HK-2 (cell line): ENCODE data around the gene TBX5.
A peak's percentile ranks its signal among the peaks of the same experiment; 100 is the strongest.

Experiments
- DNase-seq: peaks from one replicate; pipeline ENCODE4 v3.0.0-alpha.2; 2018; ENCODE audit not compliant: unreplicated experiment

Gene TBX5

DNA sequence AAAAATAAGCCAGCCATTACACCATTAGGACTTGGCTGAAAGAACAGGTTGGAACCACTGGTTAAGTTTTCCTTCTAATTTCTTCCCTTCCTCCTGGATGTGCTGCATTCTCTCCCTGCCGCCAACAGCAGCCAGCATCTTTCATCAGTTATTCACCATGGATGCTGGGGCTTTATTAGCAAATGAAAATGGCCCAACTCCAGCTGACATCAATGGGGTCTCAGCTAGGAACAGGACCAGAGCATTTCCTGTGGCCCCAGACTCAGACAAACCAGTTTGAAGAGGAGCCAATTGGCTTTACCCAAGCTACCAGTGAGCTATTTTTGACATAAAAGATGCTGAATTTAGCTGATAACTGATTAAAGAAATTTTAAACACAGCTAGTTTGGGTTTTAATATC lies 26.0 kb upstream of the TBX5 start:
- no peak for DNase-seq

DNA sequence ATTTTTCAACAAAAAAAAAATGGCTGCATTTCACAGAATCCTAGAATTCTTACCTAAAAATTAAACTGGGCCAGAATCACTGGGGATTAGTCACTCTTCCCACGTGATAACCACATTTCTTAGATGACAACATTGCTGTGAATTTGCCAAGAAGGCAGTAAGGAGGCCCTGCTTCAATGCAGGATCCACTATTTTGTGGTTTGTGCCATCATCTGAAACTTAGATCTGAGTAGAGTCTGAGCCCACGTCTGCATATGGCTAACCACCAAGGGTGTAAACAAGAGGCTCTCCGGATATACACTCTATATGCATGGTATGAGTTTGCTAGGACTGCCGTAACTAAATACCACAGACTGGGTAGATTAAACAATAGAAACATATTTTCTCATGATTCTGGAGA lies 24.4 kb upstream of the TBX5 start:
- DNase-seq: no peak

DNA sequence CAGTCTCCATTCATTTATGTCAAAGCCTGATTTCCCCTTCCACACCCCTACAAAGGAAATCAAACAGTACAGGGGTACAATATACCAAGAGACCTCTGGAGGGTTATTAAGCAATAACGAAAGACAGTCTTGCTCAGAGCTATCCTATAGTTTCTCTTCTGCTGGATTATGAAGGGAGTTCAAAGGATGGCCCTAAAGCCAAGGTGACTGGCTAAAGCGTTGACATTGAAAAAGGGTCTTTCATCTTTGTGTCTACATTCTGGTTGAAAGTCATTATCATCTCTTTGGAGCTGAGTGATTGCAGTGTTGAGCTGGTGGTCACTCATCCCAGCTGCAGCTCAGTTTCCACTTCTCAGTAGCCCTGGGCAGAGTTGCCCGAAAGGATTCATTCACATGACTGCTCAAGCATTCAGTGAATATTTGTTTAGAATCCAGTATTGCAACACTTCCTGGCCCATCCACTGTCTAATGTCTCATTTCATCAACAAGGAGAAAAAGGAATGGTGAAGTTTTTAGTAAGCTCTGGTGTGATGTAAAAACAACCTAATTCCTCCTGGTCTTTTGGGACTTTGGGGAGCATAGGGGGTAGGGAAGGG lies 19.2 kb upstream of the TBX5 start:
- peak; percentile 7 for DNase-seq

DNA sequence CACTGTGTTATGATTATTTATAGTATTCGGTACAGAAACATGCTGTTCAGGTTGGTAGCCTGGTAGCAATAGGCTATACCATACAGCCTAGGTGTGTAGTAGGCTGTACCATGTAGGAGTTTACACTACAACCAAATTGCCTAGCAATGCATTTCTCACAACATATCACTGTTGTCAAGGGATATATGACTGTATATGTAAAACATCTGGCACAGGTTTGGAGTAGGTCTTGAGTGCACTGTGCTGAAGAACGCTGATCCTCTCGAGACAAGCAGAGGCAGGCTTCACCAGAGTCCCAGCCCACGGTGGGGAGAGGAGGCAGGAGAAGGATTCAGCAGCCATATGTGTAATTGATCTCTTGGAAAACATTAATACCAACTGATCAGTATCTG lies 15.0 kb upstream of the TBX5 start:
- no peak for DNase-seq

DNA sequence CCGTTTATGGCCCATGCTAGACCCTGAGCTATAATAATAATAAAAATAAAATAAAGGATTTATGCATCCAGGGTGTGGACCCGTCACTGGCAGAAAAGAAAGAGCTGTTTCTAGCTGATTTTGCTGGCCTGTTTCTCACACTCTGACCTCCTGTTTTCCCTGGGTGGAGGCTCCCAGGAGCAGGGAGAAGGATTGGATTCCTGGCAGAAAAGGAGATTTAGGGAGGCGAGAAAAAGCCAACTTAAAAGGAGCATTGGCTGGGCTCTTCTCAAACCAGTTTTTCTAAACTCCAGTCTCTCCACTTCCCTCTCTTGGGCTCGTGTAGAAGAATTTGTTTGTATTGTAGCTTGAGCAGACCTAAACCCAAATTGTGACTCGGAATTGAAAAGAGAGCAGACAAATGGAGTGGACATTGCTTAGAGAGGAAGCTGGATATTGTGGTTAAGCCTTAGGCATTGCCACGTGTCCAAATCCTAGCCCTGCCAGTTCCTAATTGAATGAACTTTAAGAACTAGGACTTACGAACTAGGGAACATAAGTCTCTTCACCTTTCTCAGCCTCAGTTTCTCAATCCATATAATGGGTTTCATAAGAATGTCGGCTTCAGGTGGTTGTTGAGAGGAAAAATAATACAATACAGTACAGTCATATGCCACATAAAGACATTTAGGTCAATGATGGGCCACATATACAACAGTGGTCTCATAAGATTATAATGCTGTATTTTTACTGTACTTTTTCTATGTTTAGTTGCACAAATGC lies 14.4 kb upstream of the TBX5 start:
- no peak for DNase-seq

DNA sequence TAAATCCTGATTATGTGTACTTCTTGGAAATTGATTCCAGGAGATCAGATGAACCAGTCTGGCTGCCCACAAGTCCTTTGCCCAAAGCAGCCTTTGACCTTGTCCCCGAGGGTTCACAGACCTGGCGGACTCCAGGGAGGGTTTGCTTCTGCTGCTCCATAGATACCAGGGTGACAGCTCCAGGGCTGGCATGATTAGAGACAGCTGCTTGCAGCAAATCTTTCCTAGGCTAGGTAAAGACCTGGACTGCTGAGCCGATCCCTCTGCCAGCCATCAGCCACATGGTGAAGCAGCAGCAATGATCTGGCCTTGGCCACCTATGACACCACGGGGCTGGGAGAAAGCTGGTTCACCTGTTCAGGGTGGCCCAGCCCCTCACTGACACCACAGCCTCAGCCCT lies 10.1 kb upstream of the TBX5 start:
- DNase-seq: no peak

DNA sequence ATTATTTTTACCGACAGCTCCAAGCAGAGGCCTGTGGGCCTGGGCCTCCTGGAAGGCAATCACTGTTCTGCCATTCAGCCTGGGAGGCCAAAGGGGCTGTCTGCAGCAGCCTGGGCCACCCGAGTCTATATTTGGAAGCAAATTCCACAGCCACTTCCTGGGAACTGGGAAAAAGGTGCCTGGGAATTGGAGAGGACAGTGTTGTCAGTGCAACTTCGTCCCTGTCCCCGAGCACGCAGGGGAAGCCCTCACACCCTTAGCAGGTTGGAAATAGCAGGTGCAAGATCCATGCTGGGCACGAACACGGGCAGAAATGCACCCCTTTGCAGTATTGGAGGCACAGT lies 9.6 kb upstream of the TBX5 start:
- no peak for DNase-seq

DNA sequence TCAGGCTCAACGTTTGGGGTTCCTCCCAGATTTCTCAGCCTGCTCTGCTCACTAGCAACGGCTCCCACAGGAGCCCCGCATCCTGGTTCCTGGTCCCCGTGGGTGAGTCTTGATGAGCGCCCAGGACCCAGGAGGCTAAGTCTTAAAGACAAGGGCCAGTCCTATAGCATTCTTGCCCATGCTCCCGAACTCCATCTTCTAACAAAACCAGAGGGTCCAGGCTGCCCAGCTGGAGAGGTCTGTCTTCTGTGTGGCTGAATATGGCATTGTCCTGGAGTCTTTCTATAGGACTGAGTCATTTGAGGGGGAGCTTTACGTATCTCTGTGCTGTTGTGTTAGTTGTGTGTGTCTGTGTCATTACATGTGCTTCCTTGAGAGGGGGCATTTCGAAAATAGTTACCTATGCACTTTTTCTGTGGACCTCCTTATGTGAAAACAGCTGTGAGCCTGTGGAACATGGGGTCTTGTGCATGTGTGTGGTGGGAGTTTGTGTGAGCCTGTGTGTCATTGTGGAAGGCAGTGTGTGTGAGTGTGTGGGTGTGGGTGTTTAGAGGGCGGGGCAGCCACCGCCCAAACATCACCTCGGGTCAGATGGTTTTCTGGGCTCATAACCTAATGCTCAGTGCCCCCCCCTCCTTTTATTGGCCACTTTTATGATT lies 9.1 kb upstream of the TBX5 start:
- DNase-seq: no peak

DNA sequence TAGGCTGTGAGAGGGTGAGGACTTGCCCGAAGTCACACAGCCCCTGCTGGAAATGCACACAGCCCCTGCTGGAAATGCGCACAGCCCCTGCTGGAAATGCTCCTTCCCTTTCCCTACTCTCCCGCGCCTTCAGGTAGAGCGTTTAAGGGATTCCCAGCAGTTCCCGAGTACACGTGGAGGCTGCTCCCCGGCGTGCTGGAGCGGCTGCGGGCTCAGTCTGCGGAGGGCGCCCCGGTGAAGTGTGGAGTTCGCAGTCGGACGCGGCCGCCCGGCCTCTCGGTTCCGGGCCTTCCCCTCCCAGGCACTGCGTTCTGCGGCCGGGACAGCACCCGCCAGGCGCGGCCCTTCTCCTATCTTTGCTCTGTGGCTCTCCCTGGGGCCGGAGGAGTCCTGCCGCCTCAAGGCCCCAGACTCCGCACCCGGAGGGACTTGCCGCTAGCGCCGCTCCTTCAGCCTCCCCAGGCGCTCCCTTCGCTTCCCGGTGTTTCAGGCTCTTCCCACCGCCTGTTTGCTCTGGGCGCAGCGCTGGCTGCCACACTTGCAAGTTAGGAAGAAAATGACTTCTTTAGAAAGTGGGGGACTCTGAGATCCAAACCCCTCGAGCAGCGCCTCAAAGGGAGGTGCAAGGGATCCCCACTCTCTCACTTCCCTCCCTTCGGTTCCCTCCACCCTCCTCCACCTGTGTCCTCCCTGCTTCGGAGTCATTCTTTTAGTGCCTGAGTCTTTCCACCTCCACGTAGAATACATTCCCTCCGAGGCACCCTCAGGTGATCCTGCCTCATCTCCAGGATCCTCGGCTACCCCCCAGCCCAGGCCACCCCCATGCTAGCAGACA lies 8.3 kb upstream of the TBX5 start:
- no peak for DNase-seq

DNA sequence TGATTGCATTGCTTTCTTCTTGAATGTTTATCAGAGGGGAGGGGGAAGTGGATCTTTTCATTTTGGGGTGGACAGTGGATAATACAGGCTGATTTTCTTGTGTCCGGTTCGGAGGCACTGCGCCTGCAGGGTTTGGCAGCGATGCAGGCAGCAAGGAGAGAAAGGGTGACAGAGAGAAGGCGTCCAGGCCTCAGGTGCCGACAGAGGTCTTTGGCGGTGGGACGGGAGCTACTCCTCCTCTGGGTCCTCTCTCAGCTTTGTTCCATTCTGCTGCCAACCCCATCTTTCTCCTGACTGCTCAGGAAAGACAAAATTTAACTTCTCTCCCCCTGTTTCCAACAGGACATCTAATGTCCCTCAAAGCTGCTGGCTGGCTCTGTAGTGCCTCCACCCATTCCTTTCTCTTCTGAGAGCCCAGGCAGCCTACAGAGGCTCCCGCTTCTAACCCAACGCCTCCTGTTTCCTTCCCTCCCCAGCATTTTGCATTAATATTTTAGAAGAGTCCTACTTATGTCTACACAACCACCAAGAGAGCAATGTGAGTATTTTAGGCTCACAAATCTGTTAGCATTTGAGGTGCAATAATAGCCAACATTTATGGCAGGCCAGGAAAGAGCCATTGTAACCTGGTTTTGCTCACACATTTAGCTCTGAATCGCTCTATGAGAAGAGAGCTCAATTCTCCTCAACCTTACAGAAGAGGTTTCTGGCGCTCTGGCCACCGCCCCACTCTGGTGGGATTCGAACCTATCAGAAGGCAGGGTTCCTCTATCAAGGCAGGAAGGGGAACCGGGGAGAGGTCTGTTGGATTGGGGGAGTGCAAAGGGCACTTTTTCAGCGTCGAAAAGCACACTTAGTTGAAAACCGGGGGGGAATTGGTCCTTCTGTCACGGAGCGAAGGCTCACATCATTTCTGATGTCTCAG lies 7.1 kb upstream of the TBX5 start:
- no peak for DNase-seq

DNA sequence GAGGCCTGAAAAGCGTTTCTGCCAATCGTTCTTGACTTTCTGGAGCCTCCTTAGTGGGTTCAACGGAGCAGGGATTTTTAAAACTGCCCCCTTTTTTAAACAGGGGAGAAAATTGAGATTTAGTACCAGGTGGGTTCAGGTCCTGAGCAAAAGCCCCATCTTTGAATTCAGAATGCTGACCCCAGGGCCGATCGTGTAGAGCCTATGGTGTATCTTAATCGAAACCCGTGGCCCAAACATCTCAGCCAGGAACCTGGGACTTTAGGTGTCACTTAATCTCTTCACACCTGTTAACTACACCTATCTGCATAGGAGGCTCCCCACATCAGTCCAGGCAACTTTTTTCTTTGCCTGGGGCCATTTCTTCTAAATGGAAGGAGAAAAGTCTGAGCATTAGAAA lies 6.4 kb upstream of the TBX5 start:
- DNase-seq: no peak

DNA sequence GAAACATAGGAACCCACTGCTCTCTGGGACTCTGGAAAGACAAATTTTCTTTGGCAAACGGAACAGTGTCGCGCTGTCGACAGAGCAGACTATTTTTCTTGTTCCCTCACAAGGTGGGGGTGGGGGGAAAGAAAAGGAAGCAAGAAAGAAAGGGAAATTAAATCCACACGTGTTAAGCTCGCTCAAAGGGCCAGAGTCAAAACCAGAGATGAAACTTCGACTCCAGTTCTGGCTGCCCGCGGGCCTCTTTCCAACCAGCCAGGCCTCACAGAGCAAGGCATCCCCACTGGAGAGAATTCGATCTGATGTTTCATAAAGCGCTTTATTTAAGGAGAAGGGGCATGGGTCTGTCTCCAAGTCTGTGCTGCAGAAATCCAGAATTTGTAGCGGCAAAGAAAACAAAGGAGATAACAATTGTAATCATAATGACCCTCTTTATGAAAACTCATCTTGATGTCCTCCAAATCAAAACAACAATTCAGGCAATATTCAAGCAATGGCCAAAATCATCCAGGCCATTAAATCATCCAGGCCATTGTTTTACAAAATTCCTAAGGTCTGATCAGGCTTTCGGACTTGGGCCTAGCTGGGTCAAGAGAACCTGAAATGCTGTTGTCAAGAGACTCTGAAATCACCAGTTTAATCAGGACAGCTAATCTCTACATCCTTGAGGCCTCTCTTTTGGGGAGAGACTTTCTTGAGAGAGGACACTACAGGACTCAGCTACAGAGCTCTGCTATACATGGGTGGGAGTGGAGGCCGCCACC lies 5.3 kb upstream of the TBX5 start:
- DNase-seq: no peak

DNA sequence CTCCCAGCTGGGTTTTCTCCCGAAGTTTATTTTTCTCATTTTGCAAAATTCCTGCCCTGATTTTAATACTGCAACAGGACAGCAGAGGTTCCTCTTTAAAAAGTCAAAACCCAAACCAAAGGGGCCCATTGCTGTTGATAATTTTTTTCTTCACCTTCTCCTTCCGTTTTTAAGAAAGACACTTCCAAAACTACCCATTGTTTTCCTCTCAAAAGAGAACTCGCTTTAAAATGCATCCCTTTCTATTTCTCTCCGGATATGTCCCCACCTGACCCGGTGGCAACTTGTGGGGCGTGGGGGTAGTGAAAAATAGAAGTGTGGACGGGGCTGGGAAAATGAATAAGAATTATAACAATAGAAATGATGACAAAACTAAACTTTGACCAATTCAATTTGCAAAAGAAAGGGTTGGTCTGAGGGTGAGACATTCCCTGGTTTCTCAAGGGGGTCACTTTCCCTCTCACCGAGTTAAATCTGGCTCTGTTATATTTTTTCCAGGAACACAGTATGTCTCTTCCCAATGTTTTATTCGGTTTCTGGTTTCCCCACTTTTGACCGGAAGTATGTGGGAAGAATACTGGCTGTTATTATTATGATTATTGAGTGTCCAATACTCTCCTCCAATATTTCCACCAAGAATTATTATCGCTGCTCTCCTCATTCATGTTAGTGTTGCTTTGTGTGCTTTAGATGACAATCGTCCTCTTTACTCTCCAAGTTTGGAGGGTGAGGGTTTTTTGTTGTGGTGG lies 4.1 kb upstream of the TBX5 start:
- no peak for DNase-seq

DNA sequence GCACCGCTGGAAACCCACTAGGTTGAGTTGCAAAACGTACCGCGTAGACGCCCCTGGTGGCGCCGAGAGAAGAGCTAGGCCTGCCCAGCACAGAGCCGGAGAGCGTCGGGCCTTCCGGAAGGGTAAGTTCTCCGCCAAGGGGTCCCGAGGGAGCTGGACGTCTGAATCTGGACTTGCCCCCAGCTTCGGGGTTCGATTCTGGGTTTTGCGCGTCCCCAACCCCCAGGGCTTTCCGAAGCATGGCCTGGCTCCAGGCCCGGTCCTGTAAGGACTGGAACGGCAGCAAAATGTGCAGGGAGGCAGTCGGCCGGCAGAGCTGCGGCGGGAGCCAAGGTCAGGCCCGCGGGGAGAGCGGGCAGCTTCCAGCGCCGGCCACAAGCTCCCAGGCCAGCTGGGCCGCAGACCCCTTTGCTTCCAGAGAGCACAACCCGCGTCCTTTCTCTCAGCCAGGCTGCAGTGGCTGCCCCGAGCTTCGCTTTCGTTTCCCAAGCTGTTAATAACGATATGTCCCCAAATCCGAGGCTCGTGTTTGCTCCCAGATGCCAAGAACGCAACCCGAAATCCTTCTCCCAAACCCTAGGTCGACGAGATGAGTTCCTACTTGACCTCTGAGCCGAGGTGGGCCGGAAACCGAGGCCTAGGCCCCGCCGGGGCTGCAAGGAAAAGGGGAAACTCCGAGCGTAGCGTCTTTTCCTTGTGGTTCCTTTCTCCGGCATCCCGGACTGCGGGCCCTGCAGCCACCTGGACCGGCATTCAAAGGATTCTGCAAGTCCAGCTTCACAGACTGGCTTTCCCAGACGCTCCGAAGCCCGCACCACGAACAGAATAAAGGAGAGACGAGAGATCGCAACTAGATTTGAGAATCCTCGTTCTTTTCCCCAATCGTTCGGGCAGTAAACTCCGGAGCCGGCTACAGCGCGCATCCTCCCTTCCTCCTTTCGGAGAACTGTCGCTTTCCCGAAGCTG lies 3.2 kb upstream of the TBX5 start:
- DNase-seq: no peak

DNA sequence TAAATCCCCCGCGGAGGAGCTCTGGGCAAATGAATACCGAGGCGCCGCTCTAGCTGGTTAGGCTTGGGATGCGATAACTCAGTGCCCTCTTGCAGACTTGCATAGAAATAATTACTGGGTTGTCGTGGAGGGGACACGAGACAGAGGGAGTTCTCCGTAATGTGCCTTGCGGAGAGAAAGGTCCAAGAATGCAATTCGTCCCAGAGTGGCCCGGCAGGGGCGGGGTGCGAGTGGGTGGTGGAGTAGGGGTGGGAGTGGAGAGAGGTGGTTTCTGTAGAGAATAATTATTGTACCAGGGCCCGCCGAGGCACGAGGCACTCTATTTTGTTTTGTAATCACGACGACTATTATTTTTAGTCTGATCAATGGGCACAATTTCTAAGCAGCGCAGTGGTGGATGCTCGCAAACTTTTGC lies 2.5 kb upstream of the TBX5 start:
- DNase-seq: no peak

DNA sequence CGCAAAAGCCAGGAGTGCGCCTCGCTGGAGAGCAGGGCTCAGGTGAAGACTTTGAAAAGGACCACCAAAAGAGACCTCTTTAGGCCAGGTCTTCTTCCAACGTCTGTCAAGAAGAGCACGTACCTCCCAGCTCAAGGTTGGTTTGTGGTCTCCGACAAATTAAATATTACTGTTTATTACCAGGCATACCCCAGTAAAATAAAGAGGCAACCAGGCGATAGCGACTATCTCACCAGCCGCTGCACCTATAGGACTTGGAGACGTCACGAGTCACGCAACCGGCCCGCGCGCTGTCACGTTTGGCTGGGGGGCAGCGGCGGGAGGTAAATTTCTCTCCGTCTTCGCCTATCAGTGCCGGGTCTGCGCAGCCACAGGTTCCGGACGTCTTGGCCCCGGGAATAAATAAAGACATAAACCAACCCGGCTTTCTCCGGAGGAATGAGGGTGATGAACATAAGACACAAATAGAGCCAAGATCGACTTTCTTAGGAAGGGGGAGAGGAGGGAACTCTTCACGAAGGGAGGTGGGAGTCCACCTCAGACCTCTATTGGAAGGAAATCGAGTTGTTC lies 2.0 kb upstream of the TBX5 start:
- DNase-seq: no peak

DNA sequence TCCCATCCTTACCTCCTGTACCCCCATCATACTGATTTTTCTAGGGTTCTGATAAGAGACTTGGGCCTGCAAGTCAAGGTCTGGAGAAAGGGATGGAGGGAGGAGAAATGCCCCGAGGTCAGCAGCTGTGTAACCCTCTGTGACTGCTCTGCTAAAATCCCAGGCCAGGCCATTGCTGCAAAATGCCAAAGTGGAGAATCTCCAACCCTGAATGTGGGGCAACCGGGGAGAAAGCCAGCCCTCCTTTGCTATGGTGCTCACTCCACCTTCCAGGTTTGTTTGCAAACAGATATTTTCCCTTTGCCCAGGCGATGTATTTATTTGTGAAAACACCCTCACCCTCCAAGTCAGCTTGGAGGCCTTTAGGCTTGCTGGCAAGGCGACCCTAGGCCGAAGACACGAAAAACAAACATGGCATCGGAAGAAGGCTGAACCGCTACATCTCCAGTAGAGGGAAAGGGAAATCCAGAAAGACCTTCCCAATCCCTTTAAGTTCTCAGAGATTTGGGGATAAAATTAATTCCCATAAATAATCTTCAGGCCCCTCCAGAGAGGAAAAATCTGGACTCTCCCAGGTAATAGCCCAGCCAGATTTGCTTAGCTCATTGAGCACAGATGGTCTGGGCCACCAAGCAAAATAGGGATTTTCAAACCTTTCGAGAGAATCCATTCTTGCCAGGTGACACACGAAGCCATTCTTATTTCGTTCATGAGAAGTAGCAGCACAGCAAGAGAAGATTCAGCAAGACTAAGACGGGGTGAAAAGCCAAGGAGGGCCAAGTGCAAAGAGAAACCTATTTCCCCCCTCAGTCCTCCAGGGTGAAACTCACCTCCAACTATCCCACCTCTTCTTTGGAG lies 1.3 kb upstream of the TBX5 start:
- no peak for DNase-seq
